Measurements from ENCODE around the gene PWP2. TPM values are rescaled to one million over a fixed set of nuclear protein-coding genes. Genes with fewer than 3 reads are reported as not detected.
"Not testable (repeated sequence)": the region's sequence is repeated elsewhere in the genome, so short reads cannot be mapped to it uniquely, and the experiment has no call there.

The PWP2 gene
- total RNA-seq, 4 donors from 2014 or later: 6.0 to 20.9 (median 8.8) TPM

DNA sequence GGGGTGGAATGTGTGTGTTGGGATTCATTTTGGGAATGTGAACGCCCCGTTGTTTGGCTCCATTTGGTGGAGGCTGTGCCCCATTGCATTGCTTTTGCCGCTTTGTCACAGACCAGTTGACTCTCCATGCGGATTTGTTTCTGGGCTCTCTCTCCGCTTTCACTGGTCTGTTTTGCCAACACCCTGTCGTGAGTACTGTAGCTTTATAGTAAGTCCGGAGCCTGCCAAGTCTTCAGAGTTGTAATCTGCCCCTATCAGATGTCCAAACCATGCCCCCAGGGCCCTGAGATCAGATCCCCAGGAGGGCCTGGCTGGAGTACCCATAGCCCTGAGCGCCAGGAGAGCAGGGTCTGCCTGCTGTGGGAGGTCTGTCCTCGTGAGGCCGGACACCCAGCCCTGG is 43.1 kb downstream of the PWP2 start:
- not testable (repeated sequence) for H3K4me3 ChIP-seq; H3K9me3 ChIP-seq; DNase-seq (ENCODE audit: low spot score in 2 of 2); H3K27me3 ChIP-seq; H3K4me1 ChIP-seq; H3K27ac ChIP-seq; H3K36me3 ChIP-seq
- WGBS: no CpG with 5 or more reads among the region's 10 CpGs

DNA sequence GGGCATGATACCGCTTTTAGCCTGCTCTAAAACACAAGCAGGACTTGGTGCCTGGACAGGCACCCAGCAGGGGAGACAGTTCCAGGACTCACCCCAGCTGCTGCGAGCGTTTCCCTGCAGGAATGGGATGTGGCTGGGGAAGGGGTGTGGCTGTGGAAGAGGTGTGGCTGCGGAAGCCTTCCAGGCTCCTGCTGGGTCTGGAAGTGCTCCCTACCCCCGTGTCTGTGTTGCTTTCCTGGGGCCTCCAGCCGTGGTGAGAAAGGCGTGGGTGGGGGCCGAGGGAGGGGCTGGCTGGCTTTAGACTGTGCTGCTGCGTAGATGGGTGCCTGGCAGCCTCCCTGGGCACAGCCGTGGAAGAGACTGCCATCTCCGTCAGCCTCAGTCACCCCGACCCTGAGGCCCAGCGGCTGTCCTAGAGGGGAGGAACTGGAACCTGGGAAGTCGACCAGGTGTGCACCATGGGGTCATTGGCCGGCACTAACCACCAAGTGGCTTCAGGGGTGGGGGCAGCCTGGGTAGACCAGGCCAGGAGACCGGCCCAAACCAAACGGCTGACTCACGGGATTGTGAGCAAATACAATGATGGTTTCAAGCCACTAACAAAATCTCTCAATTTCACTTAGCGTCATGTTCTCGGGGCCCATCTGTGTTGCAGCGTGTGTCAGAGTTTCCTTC is 46.2 kb downstream of the PWP2 start:
- not testable (repeated sequence) for DNase-seq (ENCODE audit: low spot score in 2 of 2); H3K4me3 ChIP-seq; H3K9me3 ChIP-seq; H3K36me3 ChIP-seq; H3K27ac ChIP-seq; H3K4me1 ChIP-seq; H3K27me3 ChIP-seq
- no CpG with 5 or more reads among the region's 21 CpGs for WGBS

DNA sequence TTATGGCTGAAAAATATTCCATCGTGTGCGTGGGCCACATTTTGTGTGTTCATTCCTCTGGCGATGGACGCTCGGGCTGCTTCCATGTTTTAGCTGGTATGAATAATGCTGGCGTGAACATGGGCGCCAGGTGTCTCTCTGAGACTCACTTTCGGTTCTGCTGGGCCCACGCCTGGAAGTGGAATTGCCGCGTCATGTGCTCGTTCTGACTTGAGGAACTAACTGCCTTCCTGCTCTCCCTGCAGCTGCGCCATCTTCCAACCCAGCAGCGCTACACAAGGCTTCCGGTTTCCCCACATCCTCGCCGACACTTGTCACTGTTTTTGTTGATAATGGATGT is 46.7 kb downstream of the PWP2 start:
- not testable (repeated sequence) for H3K27ac ChIP-seq, H3K27me3 ChIP-seq, H3K4me3 ChIP-seq, H3K4me1 ChIP-seq, H3K36me3 ChIP-seq, H3K9me3 ChIP-seq
- peak in 1 of 2 donors; percentile 20 for DNase-seq (ENCODE audit: low spot score in 2 of 2)
- no CpG with 5 or more reads among the region's 17 CpGs for WGBS

DNA sequence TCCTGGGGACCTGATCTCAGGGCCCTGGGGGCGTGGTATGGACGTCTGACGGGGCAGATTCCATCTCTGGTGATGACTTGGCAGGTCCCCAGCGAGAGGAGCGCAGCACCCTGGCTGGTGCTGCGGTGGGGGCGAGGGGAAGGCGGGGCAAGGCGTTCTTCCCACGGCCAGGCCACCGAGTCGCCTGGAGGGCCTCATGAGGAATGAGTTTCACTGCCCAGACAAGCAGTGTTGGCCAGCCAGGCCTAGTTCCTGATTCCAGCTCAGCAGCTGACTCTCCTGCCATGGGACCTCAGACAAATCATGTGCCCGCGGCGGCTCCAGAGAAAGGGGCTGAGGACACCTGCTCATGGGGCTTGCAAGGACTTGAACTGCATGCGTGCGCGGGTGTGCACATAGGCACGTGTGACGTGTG is 47.6 kb downstream of the PWP2 start:
- DNase-seq (ENCODE audit: low spot score in 2 of 2); H3K27ac ChIP-seq; H3K36me3 ChIP-seq; H3K27me3 ChIP-seq; H3K4me1 ChIP-seq; H3K4me3 ChIP-seq; H3K9me3 ChIP-seq: not testable (repeated sequence)
- WGBS: no CpG with 5 or more reads among the region's 20 CpGs

DNA sequence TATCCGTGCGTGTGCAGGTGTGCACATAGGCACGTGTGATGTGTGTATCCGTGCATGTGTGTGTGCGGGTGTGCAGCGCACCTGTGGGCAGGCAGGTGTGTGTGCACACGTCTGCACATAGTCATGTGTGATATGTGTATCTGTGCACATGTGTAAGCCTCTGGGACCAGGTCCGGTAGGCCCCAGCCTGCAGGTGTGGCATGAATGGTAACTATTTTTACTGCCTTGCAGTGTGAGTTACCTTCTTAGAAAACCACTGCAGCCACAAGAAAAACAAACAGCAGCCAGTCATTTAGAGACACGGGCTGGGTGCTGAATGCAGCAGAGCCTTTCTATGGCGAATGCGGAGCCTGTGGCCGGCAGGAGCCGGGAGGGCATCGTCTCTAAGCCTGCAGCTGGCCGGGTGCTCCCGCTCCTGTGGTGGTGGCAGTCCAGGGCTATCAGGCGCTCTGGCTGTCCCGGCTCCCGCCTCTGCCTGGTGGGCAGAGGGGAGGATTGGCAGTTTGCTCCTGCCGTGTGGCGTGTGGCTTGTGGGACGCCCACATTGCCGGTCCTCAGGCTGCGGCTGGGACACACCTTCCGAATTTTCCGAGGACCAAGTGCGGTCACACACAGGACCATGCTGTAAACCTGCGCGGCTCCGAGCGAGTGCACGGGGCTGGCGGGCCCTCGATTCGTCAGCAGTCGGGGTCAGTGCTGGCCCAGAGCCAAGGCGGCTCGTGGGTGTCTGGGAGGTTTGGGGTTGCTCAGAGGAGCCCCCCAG is 48.2 kb downstream of the PWP2 start:
- H3K36me3 ChIP-seq; DNase-seq (ENCODE audit: low spot score in 2 of 2); H3K4me1 ChIP-seq; H3K27ac ChIP-seq; H3K4me3 ChIP-seq; H3K9me3 ChIP-seq; H3K27me3 ChIP-seq: not testable (repeated sequence)
- whole genome bisulfite sequencing: no CpG with 5 or more reads among the region's 38 CpGs

DNA sequence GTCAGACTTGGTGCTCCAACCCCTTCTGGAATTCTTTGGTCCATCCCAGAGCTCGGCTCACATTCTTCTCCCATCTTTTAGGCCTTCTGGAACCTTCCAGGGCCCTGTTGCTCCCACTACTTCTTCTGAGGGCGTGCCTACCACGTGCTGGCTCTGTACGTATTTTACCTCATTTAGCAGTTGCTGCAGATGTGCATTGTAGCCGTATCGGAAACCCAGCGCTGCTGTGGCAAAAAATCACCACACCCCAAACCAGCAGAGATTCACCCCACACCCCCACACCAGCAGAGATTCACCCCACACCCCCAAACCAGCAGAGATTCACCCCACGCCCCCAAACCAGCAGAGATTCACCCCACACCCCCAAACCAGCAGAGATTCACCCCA is 48.8 kb downstream of the PWP2 start:
- not testable (repeated sequence) for H3K9me3 ChIP-seq; H3K27me3 ChIP-seq; H3K36me3 ChIP-seq; H3K4me3 ChIP-seq; H3K4me1 ChIP-seq; DNase-seq (ENCODE audit: low spot score in 2 of 2); H3K27ac ChIP-seq
- no CpG with 5 or more reads among the region's 8 CpGs for WGBS

DNA sequence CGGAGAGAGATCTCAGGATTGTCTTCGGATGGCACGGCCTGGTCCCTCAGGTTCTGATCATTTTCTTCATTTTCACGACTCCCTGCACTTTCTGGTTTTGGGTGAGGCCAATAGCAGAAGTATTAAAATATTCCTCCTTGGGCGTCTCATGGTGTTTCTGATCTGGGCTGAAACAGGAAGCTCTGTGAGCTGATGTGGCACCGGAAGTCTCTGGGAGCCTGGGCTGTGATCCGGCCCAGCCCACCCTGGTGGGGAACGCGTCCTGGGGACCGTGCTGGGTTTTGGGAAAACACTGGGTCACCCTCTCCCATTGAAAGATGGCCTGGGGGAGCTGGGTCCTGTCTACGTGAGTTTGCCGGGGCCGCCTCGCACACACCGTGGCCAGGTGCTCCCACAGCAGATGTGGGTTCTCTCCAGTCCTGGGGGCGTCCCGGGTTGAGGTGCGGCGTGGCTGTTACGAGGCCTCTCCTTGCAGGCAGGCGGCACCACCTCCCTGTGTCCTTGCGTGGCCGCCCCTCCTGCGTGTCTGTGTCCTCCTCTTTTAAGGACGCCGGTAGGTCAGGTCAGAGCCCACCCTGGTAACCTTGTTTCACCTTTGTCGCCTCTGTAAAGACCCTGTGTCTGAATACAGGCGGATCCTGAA is 50.4 kb downstream of the PWP2 start:
- H3K9me3 ChIP-seq; DNase-seq (ENCODE audit: low spot score in 2 of 2); H3K4me3 ChIP-seq; H3K36me3 ChIP-seq; H3K4me1 ChIP-seq; H3K27me3 ChIP-seq; H3K27ac ChIP-seq: not testable (repeated sequence)
- no CpG with 5 or more reads among the region's 28 CpGs for WGBS

DNA sequence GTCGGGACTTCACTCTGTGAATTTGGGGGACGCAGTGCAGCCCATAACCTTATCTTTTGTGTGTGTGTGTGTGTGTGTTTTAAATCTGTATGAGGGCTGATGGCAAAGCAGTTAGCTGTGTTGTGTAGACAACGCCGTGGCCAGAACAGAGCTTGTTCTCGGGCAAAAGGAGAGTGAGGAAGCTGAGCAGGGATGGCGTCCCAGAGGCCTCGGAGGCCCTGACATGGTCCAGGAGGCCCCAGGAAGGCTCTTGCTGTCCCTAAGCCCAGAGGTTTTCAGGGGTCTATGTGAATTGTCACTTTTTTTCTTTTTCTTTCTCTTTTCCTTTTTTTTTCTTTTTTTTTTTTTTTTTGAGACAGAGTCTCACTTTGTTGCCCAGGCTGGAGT is 50.9 kb downstream of the PWP2 start:
- DNase-seq (ENCODE audit: low spot score in 2 of 2); H3K4me3 ChIP-seq; H3K27ac ChIP-seq; H3K4me1 ChIP-seq; H3K36me3 ChIP-seq; H3K9me3 ChIP-seq; H3K27me3 ChIP-seq: not testable (repeated sequence)
- no CpG with 5 or more reads among the region's 7 CpGs for WGBS

DNA sequence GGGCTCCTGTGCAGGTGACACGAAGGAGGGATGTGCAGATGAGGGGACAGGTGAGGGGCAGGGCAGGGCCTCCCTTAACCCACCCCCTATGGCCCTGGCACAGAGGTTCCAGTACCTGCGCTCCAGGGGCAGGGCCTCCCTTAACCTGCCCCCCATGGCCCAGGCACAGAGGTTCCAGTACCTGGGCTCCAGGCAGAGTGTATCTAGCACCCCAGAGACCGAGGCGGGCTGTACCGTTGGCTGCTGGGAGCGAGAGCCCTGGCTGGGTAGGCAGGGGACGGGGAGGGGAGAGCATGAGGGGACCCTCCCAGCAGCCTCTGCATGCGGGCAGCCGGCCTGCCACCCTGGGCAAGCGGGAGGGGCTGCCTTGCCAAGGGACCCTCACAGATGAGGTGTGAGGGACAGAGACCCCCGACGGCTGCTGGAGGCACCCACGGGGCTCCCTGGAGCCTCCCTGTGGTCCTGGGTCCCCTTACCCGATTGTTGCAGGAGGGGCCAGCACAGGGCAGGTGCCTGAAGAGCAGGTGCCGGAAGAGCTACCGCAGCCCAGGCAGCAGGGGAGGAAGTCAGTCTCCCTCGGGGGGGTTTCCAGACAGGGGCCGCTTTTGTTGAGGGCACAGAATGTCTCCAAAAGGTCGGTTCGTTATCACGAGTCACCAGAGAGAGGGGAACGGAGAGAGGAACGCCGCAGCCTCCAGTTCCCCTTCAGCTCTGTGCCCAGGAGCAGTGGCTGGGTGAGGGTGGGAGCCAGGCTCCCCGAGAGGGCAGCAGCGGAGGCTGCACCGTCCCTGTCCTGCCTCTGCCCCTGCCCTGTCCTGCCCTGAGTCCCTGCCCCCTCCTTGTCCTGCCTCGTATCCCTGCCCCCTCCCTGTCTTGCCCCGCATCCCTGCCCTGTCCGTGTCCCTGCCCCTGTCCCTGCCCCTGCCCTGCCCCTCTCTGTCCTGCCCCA is 52.4 kb downstream of the PWP2 start:
- H3K27ac ChIP-seq; H3K4me1 ChIP-seq; H3K36me3 ChIP-seq; H3K27me3 ChIP-seq; H3K4me3 ChIP-seq; H3K9me3 ChIP-seq; DNase-seq (ENCODE audit: low spot score in 2 of 2): not testable (repeated sequence)
- no CpG with 5 or more reads among the region's 30 CpGs for WGBS

DNA sequence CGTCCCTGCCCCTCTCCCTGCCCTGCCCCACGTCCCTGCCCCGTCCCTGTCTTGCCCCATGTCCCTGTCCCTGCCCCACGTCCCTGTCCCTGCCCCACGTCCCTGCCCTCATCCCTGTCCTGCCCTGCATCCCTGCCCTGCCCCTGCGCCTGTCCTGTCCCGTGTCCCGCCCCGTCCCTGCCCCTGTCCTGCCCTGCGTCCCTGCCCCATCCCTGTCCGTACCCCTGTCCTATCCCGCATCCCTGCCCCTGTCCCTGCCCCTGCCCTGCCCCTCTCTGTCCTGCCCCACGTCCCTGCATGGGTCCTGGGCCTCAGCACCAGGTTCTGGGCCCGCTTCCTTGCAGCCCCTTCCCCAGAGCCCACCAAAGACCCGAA is 53.1 kb downstream of the PWP2 start:
- H3K27ac ChIP-seq; H3K9me3 ChIP-seq; H3K27me3 ChIP-seq; H3K36me3 ChIP-seq; H3K4me3 ChIP-seq; DNase-seq (ENCODE audit: low spot score in 2 of 2); H3K4me1 ChIP-seq: not testable (repeated sequence)
- WGBS: no CpG with 5 or more reads among the region's 15 CpGs

DNA sequence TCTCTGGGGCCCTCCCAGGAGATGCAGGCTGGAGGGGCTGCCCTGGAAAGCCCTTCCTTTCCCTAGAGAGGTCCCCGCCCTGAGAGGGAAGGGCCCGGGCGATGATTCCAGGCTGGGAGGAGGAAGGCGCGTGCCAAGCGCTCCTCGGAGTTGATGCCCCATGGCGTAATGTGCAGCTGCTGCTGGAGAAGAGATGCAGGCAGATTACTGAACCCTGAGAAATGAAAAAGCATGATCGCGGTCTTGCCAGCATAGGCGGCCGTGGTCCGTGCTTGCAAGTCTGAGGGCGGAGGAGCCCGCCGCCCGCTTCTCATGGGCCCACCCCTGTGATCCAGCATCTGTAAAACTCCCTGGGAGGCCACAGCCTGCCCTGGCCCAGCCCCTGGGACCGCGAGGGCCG is 53.6 kb downstream of the PWP2 start:
- not testable (repeated sequence) for H3K9me3 ChIP-seq; H3K27me3 ChIP-seq; H3K36me3 ChIP-seq; DNase-seq (ENCODE audit: low spot score in 2 of 2); H3K4me3 ChIP-seq; H3K4me1 ChIP-seq; H3K27ac ChIP-seq
- no CpG with 5 or more reads among the region's 20 CpGs for whole genome bisulfite sequencing

DNA sequence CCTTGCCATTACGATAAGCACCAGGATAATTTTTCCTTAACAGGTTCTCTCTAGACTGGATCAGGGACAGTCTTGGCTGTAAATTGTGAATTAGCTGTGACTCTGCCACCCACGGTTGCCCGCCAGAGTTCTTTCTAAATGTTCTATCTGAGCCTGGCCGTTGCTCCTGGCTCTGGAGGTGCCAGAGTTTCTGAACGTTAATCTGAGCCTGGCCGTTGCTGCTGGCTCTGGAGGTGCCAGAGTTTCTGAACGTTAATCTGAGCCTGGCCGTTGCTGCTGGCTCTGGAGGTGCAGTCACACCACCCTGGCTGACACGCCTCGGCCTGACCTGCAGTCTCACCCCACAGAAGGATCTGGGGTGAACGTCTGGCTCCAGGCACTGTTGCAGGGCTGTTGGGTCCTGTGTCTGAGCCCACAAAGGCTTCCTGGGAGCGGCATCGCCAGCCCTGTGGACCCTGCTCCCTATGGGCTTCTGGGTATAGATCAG is 56.0 kb downstream of the PWP2 start:
- H3K9me3 ChIP-seq; H3K27ac ChIP-seq; H3K27me3 ChIP-seq; H3K36me3 ChIP-seq; DNase-seq (ENCODE audit: low spot score in 2 of 2); H3K4me1 ChIP-seq; H3K4me3 ChIP-seq: not testable (repeated sequence)
- WGBS: no CpG with 5 or more reads among the region's 13 CpGs

DNA sequence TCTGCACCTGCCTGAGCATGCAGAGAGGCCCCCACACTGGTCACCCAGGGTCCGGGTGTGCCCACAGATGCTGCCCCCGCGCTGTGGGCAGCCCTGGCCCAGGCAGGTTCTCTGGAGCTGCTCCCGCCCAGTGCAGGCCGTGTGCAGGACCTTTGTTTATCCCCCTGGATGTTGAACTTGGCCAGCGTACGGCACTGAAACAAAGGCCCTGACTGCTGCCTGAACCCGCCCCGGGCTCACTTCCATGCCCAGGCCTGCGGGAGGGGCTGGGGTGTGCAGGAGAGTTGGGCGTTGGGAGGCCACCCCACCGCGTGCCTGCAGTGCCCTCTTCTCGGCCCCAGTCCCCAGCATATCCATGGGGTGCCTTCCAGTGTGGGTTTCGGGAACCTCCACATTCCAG is 58.7 kb downstream of the PWP2 start:
- not testable (repeated sequence) for H3K36me3 ChIP-seq; H3K4me3 ChIP-seq; H3K27me3 ChIP-seq; H3K9me3 ChIP-seq; H3K27ac ChIP-seq; DNase-seq (ENCODE audit: low spot score in 2 of 2); H3K4me1 ChIP-seq
- WGBS: no CpG with 5 or more reads among the region's 15 CpGs

DNA sequence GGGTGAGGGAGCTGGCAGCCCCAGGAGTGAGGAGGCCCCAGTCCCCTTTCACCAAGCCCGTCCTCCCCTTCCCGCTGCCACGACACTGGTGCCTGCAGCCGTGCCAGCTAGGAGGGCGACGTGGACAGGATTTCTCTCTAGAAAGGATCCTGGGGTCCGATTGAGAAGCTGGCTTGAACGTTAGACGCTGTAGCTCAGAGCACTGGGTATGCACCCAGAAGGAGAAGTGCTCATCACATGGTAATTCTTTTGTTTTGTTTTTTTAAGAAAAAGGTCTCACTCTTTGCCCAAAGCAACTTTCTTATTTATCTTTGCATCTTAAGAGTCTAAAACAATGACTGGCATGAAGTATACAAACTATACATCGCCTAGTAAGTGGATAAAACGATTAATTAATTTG is 60.3 kb downstream of the PWP2 start:
- H3K4me1 ChIP-seq; DNase-seq (ENCODE audit: low spot score in 2 of 2); H3K4me3 ChIP-seq; H3K27me3 ChIP-seq; H3K27ac ChIP-seq; H3K9me3 ChIP-seq; H3K36me3 ChIP-seq: not testable (repeated sequence)
- no CpG with 5 or more reads among the region's 11 CpGs for WGBS
